ENCODE data around the gene STAM. TPM values are rescaled to one million over a fixed set of nuclear protein-coding genes. Genes with fewer than 3 reads are reported as not detected.
"Not testable (repeated sequence)": the region's sequence is repeated elsewhere in the genome, so short reads cannot be mapped to it uniquely, and the experiment has no call there.

The STAM gene
- 5.9 TPM for total RNA-seq

- ATAC-seq = peak; percentile 96
- DNase-seq (ENCODE audit: low spot score) = peak; percentile 87
Measured at GRCh38 chr10:17643755-17644484, at the start of gene STAM. STAM (plus strand) TSS chr10:17644151; CDS start chr10:17644340, 189 bp downstream.

DNA sequence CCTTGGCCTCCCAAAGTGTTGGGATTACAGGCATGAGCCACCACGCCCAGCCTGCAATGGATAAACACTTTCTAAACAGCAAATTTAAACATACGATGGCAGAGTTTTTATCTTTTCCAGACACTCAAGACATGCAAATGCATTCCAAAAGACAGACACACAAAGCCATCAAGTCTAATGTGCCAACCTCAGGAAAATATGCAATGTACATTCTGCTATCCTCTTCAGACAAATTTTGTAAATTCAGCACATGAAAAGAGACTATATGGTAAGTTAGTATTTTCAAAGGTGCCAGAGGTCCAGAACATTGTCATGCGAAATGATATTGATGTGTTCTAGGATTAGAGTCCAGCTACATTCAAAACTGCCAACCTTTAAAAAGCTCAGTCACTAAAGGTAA, 46.6 kb upstream of the STAM start:
- ATAC-seq (no peak), DNase-seq (ENCODE audit: low spot score) (no peak)

DNA sequence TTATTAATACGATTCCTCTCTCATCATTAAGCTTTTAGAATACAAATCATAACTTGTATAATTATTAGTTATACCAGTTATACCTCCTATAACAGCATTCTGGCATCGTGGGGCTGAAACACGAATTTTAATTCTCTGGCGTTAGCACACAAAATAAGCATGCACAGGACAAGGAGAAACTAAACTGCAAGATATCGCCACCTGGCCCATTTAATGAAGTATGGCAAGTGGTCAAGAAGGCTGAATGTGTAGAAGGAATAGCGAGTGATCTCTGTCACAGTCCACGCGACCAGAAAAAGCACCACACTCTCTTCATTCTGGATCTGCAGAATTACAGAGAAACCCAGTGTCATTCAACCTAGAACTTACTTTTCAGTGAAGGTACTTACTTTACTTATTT, 44.9 kb upstream of the STAM start:
- DNase-seq (ENCODE audit: low spot score) = no peak
- no peak for ATAC-seq

GRCh38 chr10:17605936-17606335, 38.0 kb upstream of the STAM start:
- no peak for DNase-seq (ENCODE audit: low spot score)
- ATAC-seq = no peak

DNA sequence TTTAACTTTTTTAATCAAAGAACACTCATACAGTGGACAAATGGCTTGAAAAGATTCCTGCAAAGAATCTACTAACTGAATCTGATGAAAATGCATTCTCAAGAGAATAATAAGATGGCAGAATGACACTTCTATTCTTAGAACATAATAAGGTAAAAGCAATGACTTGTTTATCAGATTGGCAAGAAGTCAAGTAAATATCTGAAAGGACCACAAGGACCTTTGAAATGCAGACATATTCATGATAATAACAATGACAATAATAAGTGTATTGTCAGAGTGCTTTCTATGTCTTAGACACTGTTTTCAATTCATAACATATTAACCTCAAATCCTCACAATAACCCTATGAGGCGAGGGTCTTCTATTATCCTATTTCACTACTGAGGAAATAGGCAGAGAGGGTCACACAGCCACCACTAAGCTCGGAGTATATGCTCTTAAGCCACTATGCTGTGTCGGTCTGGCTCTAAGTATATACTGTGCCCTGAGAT, 37.4 kb upstream of the STAM start:
- no peak for ATAC-seq

DNA sequence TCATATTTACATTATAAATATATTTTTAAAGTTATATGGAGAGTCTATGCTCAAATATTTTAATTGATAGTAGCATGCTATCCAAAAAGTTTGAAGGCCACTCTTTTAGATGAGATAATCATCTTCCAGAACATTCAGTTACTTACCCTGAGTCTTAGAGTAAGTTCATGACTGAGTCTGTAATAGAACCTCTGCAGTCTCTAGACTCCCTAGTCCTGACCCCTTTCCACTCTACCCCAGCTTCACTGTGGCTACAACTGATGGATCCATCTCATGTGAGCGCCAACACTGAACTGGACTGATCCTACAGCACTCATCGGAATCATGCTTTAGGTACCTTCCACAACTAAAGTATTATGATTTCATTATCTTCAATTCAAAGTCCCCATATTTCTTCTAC, 36.9 kb upstream of the STAM start:
- no peak for DNase-seq (ENCODE audit: low spot score)
- ATAC-seq = no peak

More for the DNA sequence above, 37.4 kb upstream of the STAM start:
- DNase-seq (ENCODE audit: low spot score) = no peak

DNA sequence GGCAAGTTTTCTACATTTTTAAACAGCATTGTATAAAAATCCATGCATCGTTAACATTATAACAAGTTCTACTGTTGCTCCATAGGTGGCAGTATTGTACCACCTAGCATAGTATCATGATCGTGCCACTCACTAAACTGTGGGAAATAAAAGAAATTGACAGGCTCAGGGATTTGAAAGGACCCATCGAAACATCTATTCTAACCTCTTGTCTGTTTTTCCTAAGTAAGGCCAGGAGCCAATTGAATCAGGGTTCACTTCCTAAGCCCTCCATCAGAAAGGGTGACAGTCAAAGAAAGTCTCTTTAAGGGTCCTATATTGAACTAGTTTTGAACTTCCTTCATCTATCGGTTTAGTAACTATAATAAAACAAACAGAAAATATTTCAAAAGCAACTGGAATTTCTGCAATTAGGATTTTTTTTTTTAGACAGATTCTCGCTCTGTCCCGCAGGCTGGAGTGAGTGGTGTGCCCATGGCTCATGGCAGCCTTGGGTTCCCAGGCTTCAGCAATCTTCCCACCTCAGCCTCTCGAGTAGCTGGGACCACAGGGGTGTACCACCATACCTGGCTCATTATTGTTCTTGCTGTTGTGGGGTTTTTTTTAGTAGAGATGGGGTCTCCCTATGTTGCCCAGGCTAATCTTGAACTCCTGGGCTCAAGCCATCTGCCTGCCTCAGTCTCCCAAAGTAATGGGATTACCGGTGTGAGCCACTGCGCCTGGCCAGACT, 36.2 kb upstream of the STAM start:
- ATAC-seq (peak; percentile 95), DNase-seq (ENCODE audit: low spot score) (no peak)

GRCh38 chr10:17609523-17610079, 34.4 kb upstream of the STAM start:
- DNase-seq (ENCODE audit: low spot score) (no peak), ATAC-seq (no peak)

- ATAC-seq (peak; percentile 86), DNase-seq (ENCODE audit: low spot score) (peak; percentile 66)
Measured at GRCh38 chr10:17616403-17617030, 27.4 kb upstream of the STAM start.

- ATAC-seq (peak; percentile 75), DNase-seq (ENCODE audit: low spot score) (peak; percentile 62)
Measured at GRCh38 chr10:17617031-17617911, 26.7 kb upstream of the STAM start, which contains the start of gene HACD1. HACD1 (minus strand) TSS chr10:17617374; CDS start chr10:17617339, 35 bp downstream.

GRCh38 chr10:17622061-17622460, 21.9 kb upstream of the STAM start:
- ATAC-seq (no peak), DNase-seq (ENCODE audit: low spot score) (no peak)

DNA sequence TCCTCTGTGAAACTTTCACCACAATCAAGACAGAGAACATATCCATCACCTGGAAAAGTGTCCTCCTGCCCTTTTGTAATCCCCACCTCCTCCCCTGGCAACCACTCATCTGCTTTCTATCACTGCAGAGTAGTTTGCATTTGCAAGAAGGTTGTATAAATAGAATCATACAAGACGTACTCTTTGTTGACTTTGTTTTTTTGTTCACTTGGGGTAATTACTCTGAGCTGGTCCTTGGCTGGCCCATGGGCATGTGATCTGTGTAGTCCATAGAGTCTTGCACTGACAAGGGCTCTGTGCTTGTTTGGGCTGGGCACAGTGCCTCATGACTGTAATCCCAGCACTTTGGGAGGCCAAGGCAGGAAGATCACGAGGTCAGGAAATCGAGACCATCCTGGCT, 19.0 kb upstream of the STAM start:
- DNase-seq (ENCODE audit: low spot score) = no peak
- ATAC-seq = no peak

- ATAC-seq = no peak
- no peak for DNase-seq (ENCODE audit: low spot score)
Measured at GRCh38 chr10:17626656-17627055, 17.3 kb upstream of the STAM start.

DNA sequence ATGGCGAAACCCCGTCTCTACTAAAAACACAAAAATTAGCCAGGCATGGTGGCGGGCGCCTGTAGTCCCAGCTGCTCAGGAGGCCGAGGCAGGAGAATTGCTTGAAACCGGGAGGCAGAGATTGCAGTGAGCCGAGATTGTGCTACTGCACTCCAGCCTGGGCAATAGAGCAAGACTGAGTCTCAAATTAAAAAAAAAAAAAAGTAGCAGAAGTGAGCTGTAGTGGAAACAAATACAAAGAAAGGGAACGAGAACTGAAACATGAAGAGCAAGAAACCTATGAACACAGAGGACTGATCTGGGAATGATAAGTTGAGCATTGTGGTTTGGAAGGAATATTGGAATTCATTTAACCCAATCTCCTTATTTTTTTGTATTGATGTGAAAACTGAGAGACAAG, 11.4 kb upstream of the STAM start:
- not testable (repeated sequence) for ATAC-seq; DNase-seq (ENCODE audit: low spot score)

DNA sequence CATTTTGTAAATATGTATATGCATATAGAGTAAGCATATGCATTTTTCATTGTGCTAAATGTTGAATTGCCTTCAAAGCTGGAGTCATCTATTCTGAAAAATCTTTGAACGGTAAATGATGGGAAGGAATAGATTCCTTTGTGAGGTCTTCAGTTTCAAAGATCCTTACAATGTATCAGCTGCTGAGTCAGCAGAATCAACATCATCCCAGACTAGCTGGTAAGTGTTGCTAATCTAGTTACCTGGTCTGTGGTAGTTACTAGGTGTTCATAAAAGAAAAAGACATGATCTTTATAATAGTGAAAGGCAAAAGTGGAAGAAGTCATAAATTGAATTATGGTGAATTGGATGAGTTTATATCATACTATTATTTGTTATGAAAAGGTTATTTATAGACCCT, 10.6 kb upstream of the STAM start:
- ATAC-seq (no peak), DNase-seq (ENCODE audit: low spot score) (no peak)

GRCh38 chr10:17637869-17638268, 6.1 kb upstream of the STAM start:
- ATAC-seq = no peak
- DNase-seq (ENCODE audit: low spot score) = no peak

- ATAC-seq (no peak), DNase-seq (ENCODE audit: low spot score) (no peak)
Measured at GRCh38 chr10:17640331-17640816, 3.6 kb upstream of the STAM start.

- DNase-seq (ENCODE audit: low spot score) (peak; percentile 69), ATAC-seq (peak; percentile 76)
Measured at GRCh38 chr10:17643339-17643754, 604 bp upstream of the STAM start.

GRCh38 chr10:17644485-17644943, 563 bp downstream of the STAM start:
- ATAC-seq (peak; percentile 36), DNase-seq (ENCODE audit: low spot score) (no peak)

All from left lobe of liver (tissue), 2 donors.